Measurements from ENCODE around the gene DGUOK.

- TF ChIP-seq CTCF (IDR thresholded peaks at IDR 0.05; ENCODE audit: poor library complexity) (no peak), EZH2phosphoT487 (IDR thresholded peaks at IDR 0.05; ENCODE audit: low read depth, severe bottlenecking, unreplicated experiment) (no peak), EZH2 (IDR thresholded peaks at IDR 0.05; ENCODE audit: borderline replicate concordance) (no peak)
Observed at GRCh38 chr2:73962798-73963197, 36.1 kb downstream of the DGUOK start.

All from hepatocyte (in vitro differentiated cells).